H1 (cell line): Measurements from ENCODE around the gene SCRN3. TPM values are rescaled to one million over a fixed set of nuclear protein-coding genes. Genes with fewer than 3 reads are reported as not detected.
"Not testable (repeated sequence)": the region's sequence is repeated elsewhere in the genome, so short reads cannot be mapped to it uniquely, and the experiment has no call there.

Source experiments
- CTCF ChIA-PET: fragments of 300-600 bp; sonication (Branson Sonifier 250); formaldehyde crosslinking; loops from one replicate; lab custom pipeline; 2021; ENCODE audit not compliant: partially characterized antibody; lab: Charles Lee
- POLR2A ChIA-PET: fragments of 300-600 bp; sonication (Branson Sonifier 250); formaldehyde crosslinking; loops from one replicate; lab custom pipeline; 2021; ENCODE audit warnings: inconsistent platforms; ENCODE audit not compliant: partially characterized antibody; lab: Charles Lee
- DNase-seq, 2 experiments: peaks; one replicate each; pipeline versions ENCODE4 v3.0.0 to v3.0.0-alpha.2; 2010 to 2022; ENCODE audit warnings: low spot score in 2 of 2, low read depth in 1 of 2, mixed read lengths in 1 of 2
- FAIRE-seq: peaks from 2 replicates; lab custom pipeline; 2011; peaks lifted over from hg19 to GRCh38; lab: Jason Lieb, UNC
- H2AFZ ChIP-seq: 2 replicates; pipeline ENCODE4 v1.8.1; 2012; ENCODE audit warnings: low read length, inconsistent platforms
- H2AK5ac ChIP-seq: 2 replicates; pipeline ENCODE4 v1.6.1; 2013; ENCODE audit warnings: low read depth, low read length
- H2BK120ac ChIP-seq: replicated peaks from 2 replicates; pipeline ENCODE3; 2013; ENCODE audit warnings: low read depth, low read length, inconsistent platforms
- H2BK12ac ChIP-seq: 2 replicates; pipeline ENCODE4 v1.6.1; 2013; ENCODE audit warnings: low read depth, low read length
- H2BK15ac ChIP-seq: 2 replicates; pipeline ENCODE4 v1.6.1; 2013; ENCODE audit warnings: low read length
- H2BK20ac ChIP-seq: 2 replicates; pipeline ENCODE4 v1.6.1; 2013; ENCODE audit warnings: low read length
- H2BK5ac ChIP-seq: 2 replicates; pipeline ENCODE4 v1.6.1; 2013; ENCODE audit warnings: low read depth, low read length
- H3K14ac ChIP-seq: 2 replicates; pipeline ENCODE4 v1.6.1; 2013; ENCODE audit warnings: inconsistent platforms; ENCODE audit not compliant: insufficient read length
- H3K18ac ChIP-seq: 2 replicates; pipeline ENCODE4 v1.6.1; 2013; ENCODE audit warnings: low read length; ENCODE audit errors: extremely low read depth
- H3K23ac ChIP-seq: 2 replicates; pipeline ENCODE4 v1.6.1; 2013; ENCODE audit warnings: inconsistent platforms; ENCODE audit not compliant: insufficient read length
- H3K23me2 ChIP-seq: 2 replicates; pipeline ENCODE4 v1.6.1; 2013; ENCODE audit warnings: low read depth, low read length
- H3K27ac ChIP-seq: 2 replicates; pipeline ENCODE4 v1.6.1; 2011; ENCODE audit warnings: low read depth, low read length, inconsistent platforms
- H3K27me3 ChIP-seq, 4 experiments: replicated peaks in 1 of 4; 1 replicate in 1 of 4; 2 replicates in 3 of 4; pipeline versions ENCODE4 v1.6.1 to v1.8.1; 2011 to 2013; ENCODE audit warnings: low read length in 3 of 4, mild to moderate bottlenecking in 3 of 4, inconsistent platforms in 2 of 4, mixed read lengths in 2 of 4, moderate library complexity in 1 of 4; ENCODE audit not compliant: control insufficient read depth in 3 of 4, insufficient read depth in 3 of 4; ENCODE audit errors: extremely low read depth in 1 of 4
- H3K36me3 ChIP-seq, 4 experiments: 2 replicates each; pipeline versions ENCODE4 v1.6.1 to v1.8.1; 2011 to 2013; ENCODE audit warnings: mild to moderate bottlenecking in 4 of 4, low read length in 3 of 4, moderate library complexity in 2 of 4, control low read depth in 1 of 4, inconsistent platforms in 1 of 4; ENCODE audit not compliant: insufficient read depth in 4 of 4, control insufficient read depth in 2 of 4
- H3K4ac ChIP-seq: replicated peaks from 2 replicates; pipeline ENCODE3; 2013; ENCODE audit warnings: low read length, low read depth, mixed read lengths, inconsistent platforms; ENCODE audit not compliant: insufficient read length
- H3K4me1 ChIP-seq, 4 experiments: replicated peaks in 1 of 4; 1 replicate in 1 of 4; 2 replicates in 3 of 4; pipeline versions ENCODE4 v1.6.1 to v1.8.1; 2011 to 2013; ENCODE audit warnings: low read length in 3 of 4, inconsistent platforms in 2 of 4, mixed read lengths in 1 of 4; ENCODE audit not compliant: insufficient read depth in 4 of 4, control insufficient read depth in 3 of 4
- H3K4me2 ChIP-seq, 2 experiments: 2 replicates each; pipeline versions ENCODE4 v1.6.1 to v1.8.1; 2011 to 2013; ENCODE audit warnings: low read depth in 2 of 2, low read length in 2 of 2, control low read depth in 1 of 2, inconsistent platforms in 1 of 2, mild to moderate bottlenecking in 1 of 2; ENCODE audit not compliant: insufficient read depth in 1 of 2
- H3K4me3 ChIP-seq, 4 experiments: fragments of 200-600, 300-600 bp in 1 of 4; sonication (generic), shearing (Covaris generic), sonication (Bioruptor Twin) in 1 of 4; 2 replicates each; pipeline versions ENCODE4 v1.5.1 to v1.8.1; 2011 to 2016; ENCODE audit warnings: low read length in 4 of 4, low read depth in 3 of 4, control low read depth in 2 of 4, inconsistent platforms in 2 of 4, mild to moderate bottlenecking in 2 of 4, mixed read lengths in 1 of 4, moderate library complexity in 1 of 4; ENCODE audit not compliant: insufficient read depth in 2 of 4; ENCODE audit errors: extremely low read depth in 1 of 4
- H3K56ac ChIP-seq: replicated peaks from 2 replicates; pipeline ENCODE3; 2013; ENCODE audit warnings: low read depth, mild to moderate bottlenecking, mixed read lengths, low read length, inconsistent platforms; ENCODE audit not compliant: insufficient read length
- H3K79me1 ChIP-seq: 2 replicates; pipeline ENCODE4 v1.6.1; 2013; ENCODE audit warnings: low read depth, low read length, control low read depth
- H3K79me2 ChIP-seq, 2 experiments: 2 replicates each; pipeline versions ENCODE4 v1.6.1 to v1.8.1; 2012 to 2013; ENCODE audit warnings: low read length in 2 of 2, mild to moderate bottlenecking in 2 of 2, inconsistent platforms in 1 of 2; ENCODE audit not compliant: insufficient read depth in 2 of 2, control insufficient read depth in 1 of 2
- H3K9ac ChIP-seq, 4 experiments: replicated peaks in 1 of 4; 1 replicate in 1 of 4; 2 replicates in 3 of 4; pipeline versions ENCODE4 v1.6.1 to v1.8.1; 2011 to 2013; ENCODE audit warnings: low read depth in 3 of 4, low read length in 3 of 4, control low read depth in 2 of 4, mild to moderate bottlenecking in 2 of 4, moderate library complexity in 2 of 4, inconsistent platforms in 1 of 4; ENCODE audit errors: extremely low read depth in 1 of 4
- H3K9me3 ChIP-seq, 2 experiments: 2 replicates each; pipeline versions ENCODE4 v1.6.1 to v1.8.1; 2012 to 2013; ENCODE audit warnings: mild to moderate bottlenecking in 2 of 2, moderate library complexity in 2 of 2, control low read depth in 1 of 2, inconsistent platforms in 1 of 2, low read depth in 1 of 2, low read length in 1 of 2, mixed read lengths in 1 of 2; ENCODE audit not compliant: insufficient read depth in 2 of 2
- H4K20me1 ChIP-seq, 2 experiments: replicated peaks in 1 of 2; 2 replicates each; pipeline versions ENCODE3 to v1.8.1; 2011 to 2013; ENCODE audit warnings: inconsistent platforms in 2 of 2, low read length in 2 of 2, mild to moderate bottlenecking in 1 of 2; ENCODE audit not compliant: insufficient read depth in 2 of 2, control insufficient read depth in 1 of 2
- H4K5ac ChIP-seq: 2 replicates; pipeline ENCODE4 v1.6.1; 2013; ENCODE audit warnings: low read length, low read depth, mixed read lengths, inconsistent platforms; ENCODE audit not compliant: insufficient read length
- H4K8ac ChIP-seq: 2 replicates; pipeline ENCODE4 v1.8.0; 2013; ENCODE audit warnings: mild to moderate bottlenecking, moderate library complexity, low read length, inconsistent platforms; ENCODE audit not compliant: insufficient read depth; ENCODE audit errors: extremely low read depth
- H4K91ac ChIP-seq: replicated peaks from 2 replicates; pipeline ENCODE3; 2013; ENCODE audit warnings: low read length, mixed read lengths, inconsistent platforms; ENCODE audit not compliant: insufficient read length
- BCL11A ChIP-seq, 2 experiments: IDR thresholded peaks; one replicate each; pipeline ENCODE4 v1.6.1; 2011; ENCODE audit warnings: low read depth in 2 of 2, low read length in 2 of 2, mild to moderate bottlenecking in 2 of 2
- NANOG ChIP-seq: IDR thresholded peaks from 2 replicates; pipeline ENCODE4 v1.6.1; 2011; ENCODE audit warnings: low read length, low read depth, mild to moderate bottlenecking, inconsistent platforms; ENCODE audit not compliant: insufficient read depth, poor library complexity, severe bottlenecking
- POU5F1 ChIP-seq: IDR thresholded peaks from 2 replicates; pipeline ENCODE4 v1.6.1; 2011; ENCODE audit warnings: low read depth, mild to moderate bottlenecking, low read length, moderate library complexity
- SP4 ChIP-seq: IDR thresholded peaks from 2 replicates; pipeline ENCODE4 v1.6.1; 2012; ENCODE audit warnings: low read length, inconsistent platforms
- SUZ12 ChIP-seq: fragments of 200-600 bp; sonication (generic); IDR thresholded peaks from 2 replicates; pipeline ENCODE4 v1.6.1; 2012; ENCODE audit warnings: mild to moderate bottlenecking, inconsistent platforms, low read length, moderate library complexity, mixed read lengths
- WGBS, 2 experiments: shearing (Covaris generic) in 1 of 2; methylation state at CpG; one replicate each; pipeline versions ENCODE4 v1.1.6 to v1.1.7; 2013 to 2015; ENCODE audit warnings: low lambda C conversion rate in 2 of 2, mixed read lengths in 2 of 2, inconsistent platforms in 1 of 2, low coverage in 1 of 2, missing lambda C conversion rate in 1 of 2; ENCODE audit not compliant: insufficient replicate concordance in 2 of 2, insufficient coverage in 1 of 2, insufficient read length in 1 of 2; ENCODE audit errors: extremely low coverage in 1 of 2, missing lambda C conversion rate in 1 of 2; 5-methylcytosine and 5-hydroxymethylcytosine counted together
- polyA plus RNA-seq, 7 experiments: library from polyadenylated mRNA; depleted of rRNA in 3 of 7; stranded (reverse) in 5 of 7; unstranded in 2 of 7; fragments of >200 nt in 5 of 7; fragments of 200-250 nt in 2 of 7; gene quantifications; 1 replicate in 5 of 7; 2 replicates in 1 of 7; 4 replicates in 1 of 7; pipeline versions ENCODE4 v1.2.1 to v1.2.3, GENCODE V29; 2011 to 2013; ENCODE audit warnings: missing spikeins in 2 of 7, mixed read lengths in 2 of 7
- total RNA-seq: library from RNA; stranded (reverse); fragmentation: NEBNext Ultra II Directional; extraction: Animal tissue kit (Norgen Biotek cat#: 25700); gene quantifications from 2 replicates; pipeline ENCODE4 v1.2.1, GENCODE V29; 2021

Gene SCRN3
- total and polyA plus RNA-seq, 2 of the 8 experiments (the other 6 are each of a cell fraction or from before 2014, with no cell fraction given) = 7.4 to 7.8 TPM

- TF ChIP-seq NANOG = no peak
- no peak for TF ChIP-seq SUZ12
- no peak for TF ChIP-seq SP4
- no peak for TF ChIP-seq POU5F1
- no peak for TF ChIP-seq BCL11A (IDR thresholded peaks at IDR 0.05; ENCODE audit: low read depth in 2 of 2, low read length in 2 of 2)
Observed at GRCh38 chr2:174362949-174363348, 32.6 kb upstream of the SCRN3 start (continued).

DNA sequence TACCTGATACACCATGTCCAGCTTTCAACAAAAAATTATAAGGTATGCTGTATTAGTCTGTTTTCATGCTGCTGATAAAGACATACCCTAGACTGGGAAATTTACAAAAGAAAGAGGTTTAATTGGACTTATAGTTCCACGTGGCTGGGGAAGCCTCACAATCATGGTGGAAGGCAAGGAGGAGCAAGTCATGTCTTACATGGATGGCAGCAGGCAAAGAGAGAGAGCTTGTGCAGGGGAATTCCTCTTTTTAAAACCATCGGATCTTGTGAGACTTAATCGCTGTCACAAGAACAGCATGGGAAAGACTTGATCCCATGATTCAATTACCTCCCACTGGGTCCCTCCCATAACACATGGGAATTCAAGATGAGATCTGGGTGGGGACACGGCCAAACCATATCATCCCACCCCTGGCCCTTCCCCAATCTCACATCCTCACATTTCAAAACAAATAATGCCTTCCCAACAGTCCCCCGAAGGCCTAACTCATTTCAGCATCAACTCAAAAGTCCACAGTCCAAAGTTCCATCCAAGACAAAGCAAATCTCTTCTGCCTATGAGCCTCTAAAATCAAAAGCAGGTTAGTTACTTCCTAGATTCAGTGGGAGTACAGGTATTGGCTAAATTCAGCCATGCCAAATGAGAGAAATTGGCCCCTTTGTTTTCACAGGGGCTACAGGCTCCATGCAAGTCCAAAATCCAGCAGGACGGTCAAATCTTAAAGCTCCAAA is 31.9 kb upstream of the SCRN3 start:
- 92% methylated on average over 6 of the region's 6 CpGs; no CpG with 5 or more reads in 1 of the 2 experiments for WGBS, 2 experiments
- H3K79me2 ChIP-seq, H2BK15ac ChIP-seq, H3K14ac ChIP-seq, H3K4me3 ChIP-seq, DNase-seq, H3K9ac ChIP-seq, H3K56ac ChIP-seq, H3K4me2 ChIP-seq, H2BK12ac ChIP-seq, FAIRE-seq, H2AFZ ChIP-seq, H3K23me2 ChIP-seq, H3K4ac ChIP-seq, H2BK5ac ChIP-seq, H4K5ac ChIP-seq, H3K18ac ChIP-seq, H4K8ac ChIP-seq, CTCF ChIA-PET, H3K23ac ChIP-seq, H3K27ac ChIP-seq, POLR2A ChIA-PET, H3K4me1 ChIP-seq, H2BK120ac ChIP-seq, H3K79me1 ChIP-seq, H2BK20ac ChIP-seq, H3K27me3 ChIP-seq, H4K91ac ChIP-seq, H2AK5ac ChIP-seq, H4K20me1 ChIP-seq: not testable (repeated sequence)
- peaks cover 12 to 13% of the 10 kb centered on the region in 2 experiments; a peak in 3 of 4 replicates for H3K9me3 ChIP-seq
- H3K36me3 ChIP-seq = peaks cover 0 to 18% (median 0%) of the 10 kb centered on the region in 4 experiments; a peak in 3 of 8 replicates
